WTC11 (cell line): ENCODE measurements around the gene C6orf52. TPM values are rescaled to one million over a fixed set of nuclear protein-coding genes. Genes with fewer than 3 reads are reported as not detected.

ENCODE experiments used
- ATAC-seq: fragments of 200-7000 bp; cut with Tn5 transposase; 2 replicates; pipeline ENCODE4 v1.10.0; 2021; ENCODE audit warnings: mild to moderate bottlenecking, moderate library complexity
- CTCF ChIA-PET: fragments of 300-600 bp; sonication (Branson Sonifier 250); formaldehyde crosslinking; loops from one replicate; lab custom pipeline; 2021; ENCODE audit warnings: antibody characterized with exemption; lab: Charles Lee
- POLR2A ChIA-PET: fragments of 350-600 bp; sonication (Branson Sonifier 250); formaldehyde crosslinking; loops from one replicate; lab custom pipeline; 2021; ENCODE audit warnings: antibody characterized with exemption; lab: Charles Lee
- DNase-seq: peaks from one replicate; pipeline ENCODE4 v3.0.0; 2021; ENCODE audit warnings: low spot score
- H3K27ac Mint-ChIP-seq: 2 replicates; pipeline ENCODE4 v1.8.0; 2021; ENCODE audit warnings: mixed read lengths
- H3K27me3 Mint-ChIP-seq: 2 replicates; pipeline ENCODE4 v1.8.0; 2021; ENCODE audit warnings: low read depth, mild to moderate bottlenecking, moderate library complexity, mixed read lengths
- H3K36me3 Mint-ChIP-seq: 2 replicates; pipeline ENCODE4 v1.8.0; 2021; ENCODE audit warnings: mixed read lengths
- H3K4me1 Mint-ChIP-seq: 2 replicates; pipeline ENCODE4 v1.8.0; 2022; ENCODE audit warnings: mixed read lengths
- H3K4me3 Mint-ChIP-seq: 2 replicates; pipeline ENCODE4 v1.8.0; 2021; ENCODE audit warnings: mild to moderate bottlenecking, moderate library complexity, mixed read lengths
- H3K9me3 Mint-ChIP-seq: 2 replicates; pipeline ENCODE4 v1.8.0; 2021; ENCODE audit warnings: mixed read lengths
- CDX4 ChIP-seq: fragments of 250-450 bp; sonication (Bioruptor Pico); IDR thresholded peaks from 2 replicates; pipeline ENCODE4 v1.9.0; 2021; ENCODE audit warnings: moderate library complexity, mild to moderate bottlenecking, inconsistent platforms, borderline replicate concordance
- CREM ChIP-seq: sonication (generic); formaldehyde crosslinking; IDR thresholded peaks from 2 replicates; pipeline ENCODE4 v1.8.1; 2022; ENCODE audit warnings: mild to moderate bottlenecking, missing genetic modification reagents, moderate library complexity
- E2F1 ChIP-seq: sonication (generic); formaldehyde crosslinking; IDR thresholded peaks from 2 replicates; pipeline ENCODE4 v1.8.0; 2022; ENCODE audit warnings: mild to moderate bottlenecking, missing genetic modification reagents
- FOXP4 ChIP-seq: sonication (generic); formaldehyde crosslinking; IDR thresholded peaks from 2 replicates; pipeline ENCODE4 v1.8.0; 2022; ENCODE audit warnings: mild to moderate bottlenecking, missing genetic modification reagents
- HMGA2 ChIP-seq: fragments of 250-450 bp; sonication (Bioruptor Pico); IDR thresholded peaks from 2 replicates; pipeline ENCODE4 v1.4.0; 2021; ENCODE audit warnings: mild to moderate bottlenecking, moderate library complexity
- HMGXB4 ChIP-seq: sonication (generic); formaldehyde crosslinking; IDR thresholded peaks from 2 replicates; pipeline ENCODE4 v1.8.1; 2023; ENCODE audit warnings: mild to moderate bottlenecking, moderate library complexity, missing genetic modification reagents
- KAT7 ChIP-seq: sonication (generic); formaldehyde crosslinking; IDR thresholded peaks from 2 replicates; pipeline ENCODE4 v1.8.1; 2023; ENCODE audit warnings: missing genetic modification reagents, mild to moderate bottlenecking, borderline replicate concordance
- NR1H2 ChIP-seq: sonication (generic); formaldehyde crosslinking; IDR thresholded peaks from 2 replicates; pipeline ENCODE4 v1.9.0; 2021; ENCODE audit warnings: mild to moderate bottlenecking, moderate library complexity, missing genetic modification reagents
- OVOL2 ChIP-seq: fragments of 250-450 bp; sonication (Bioruptor Pico); IDR thresholded peaks from 2 replicates; pipeline ENCODE4 v1.9.0; 2021; ENCODE audit warnings: mild to moderate bottlenecking, borderline replicate concordance
- PREB ChIP-seq: sonication (generic); formaldehyde crosslinking; IDR thresholded peaks from 2 replicates; pipeline ENCODE4 v1.8.1; 2022; ENCODE audit warnings: mild to moderate bottlenecking, missing genetic modification reagents, moderate library complexity, borderline replicate concordance
- PRRX2 ChIP-seq: fragments of 250-450 bp; sonication (Bioruptor Pico); IDR thresholded peaks from 2 replicates; pipeline ENCODE4 v1.8.0; 2021; ENCODE audit warnings: mild to moderate bottlenecking
- USF1 ChIP-seq: sonication (generic); formaldehyde crosslinking; IDR thresholded peaks from 2 replicates; pipeline ENCODE4 v1.8.0; 2022; ENCODE audit warnings: mild to moderate bottlenecking, missing genetic modification reagents
- ZNF263 ChIP-seq: sonication (generic); formaldehyde crosslinking; IDR thresholded peaks from 2 replicates; pipeline ENCODE4 v1.8.1; 2022; ENCODE audit warnings: low read depth, mild to moderate bottlenecking, moderate library complexity, missing genetic modification reagents
- ZNF317 ChIP-seq: sonication (generic); formaldehyde crosslinking; IDR thresholded peaks from 2 replicates; pipeline ENCODE4 v1.8.1; 2023; ENCODE audit warnings: low read depth, mild to moderate bottlenecking, moderate library complexity, missing genetic modification reagents, borderline replicate concordance
- ZNF532 ChIP-seq: fragments of 250-450 bp; sonication (Bioruptor Pico); IDR thresholded peaks from 2 replicates; pipeline ENCODE4 v1.9.0; 2021; ENCODE audit warnings: mild to moderate bottlenecking, borderline replicate concordance
- total RNA-seq: library from RNA; stranded (reverse); gene quantifications from 3 replicates; pipeline ENCODE4 v1.2.3, GENCODE V29; 2021

Gene C6orf52
- total RNA-seq, 1 experiment from 2014 or later = 0.42 TPM

- Mint-ChIP-seq H3K4me3 (no peak overlapping the region), H3K4me1 (peaks cover 34% of the 10 kb centered on the region), H3K27me3 (no peaks in the 10 kb centered on the region), H3K36me3 (peaks cover 16% of the 10 kb centered on the region), H3K9me3 (peaks cover 8% of the 10 kb centered on the region), H3K27ac (no peak overlapping the region; the same call in 1 of the 2 replicates)
- CTCF ChIA-PET = no interaction called here
- no peak for TF ChIP-seq CREM (CRISPR knock-in tag)
- no peak for TF ChIP-seq PRRX2
- no peak for TF ChIP-seq NR1H2 (CRISPR knock-in tag)
- TF ChIP-seq ZNF317 (CRISPR knock-in tag) = no peak
- TF ChIP-seq E2F1 (CRISPR knock-in tag) = no peak
- TF ChIP-seq ZNF263 (CRISPR knock-in tag) = no peak
- no peak for TF ChIP-seq ZNF532 (CRISPR knock-in tag)
- TF ChIP-seq HMGXB4 = no peak
- TF ChIP-seq FOXP4 (CRISPR knock-in tag) = no peak
- TF ChIP-seq CDX4 (CRISPR knock-in tag) = no peak
- no peak for TF ChIP-seq KAT7 (CRISPR knock-in tag)
- no peak for TF ChIP-seq USF1
- TF ChIP-seq HMGA2 (CRISPR knock-in tag) = no peak
- no peak for TF ChIP-seq PREB (CRISPR knock-in tag)
- TF ChIP-seq OVOL2 (CRISPR knock-in tag) = no peak
- ATAC-seq (no peak), DNase-seq (no peak)
- POLR2A ChIA-PET = interaction anchor here (0.6 kb wide), 1 partner anchor 10 kb away, joined by 3 read pairs; no protein-coding TSS in a partner anchor
Observed at GRCh38 chr6:10743515-10743914, 49.1 kb upstream of the C6orf52 start.
